UCSD-AML1 (cell line): ENCODE results near the gene CTPS1.

Experiments
- DNase-seq: peaks from one replicate; lab custom pipeline; 2025; ENCODE audit not compliant: unreplicated experiment; lab: John Stamatoyannopoulos, UW

Gene CTPS1

DNA sequence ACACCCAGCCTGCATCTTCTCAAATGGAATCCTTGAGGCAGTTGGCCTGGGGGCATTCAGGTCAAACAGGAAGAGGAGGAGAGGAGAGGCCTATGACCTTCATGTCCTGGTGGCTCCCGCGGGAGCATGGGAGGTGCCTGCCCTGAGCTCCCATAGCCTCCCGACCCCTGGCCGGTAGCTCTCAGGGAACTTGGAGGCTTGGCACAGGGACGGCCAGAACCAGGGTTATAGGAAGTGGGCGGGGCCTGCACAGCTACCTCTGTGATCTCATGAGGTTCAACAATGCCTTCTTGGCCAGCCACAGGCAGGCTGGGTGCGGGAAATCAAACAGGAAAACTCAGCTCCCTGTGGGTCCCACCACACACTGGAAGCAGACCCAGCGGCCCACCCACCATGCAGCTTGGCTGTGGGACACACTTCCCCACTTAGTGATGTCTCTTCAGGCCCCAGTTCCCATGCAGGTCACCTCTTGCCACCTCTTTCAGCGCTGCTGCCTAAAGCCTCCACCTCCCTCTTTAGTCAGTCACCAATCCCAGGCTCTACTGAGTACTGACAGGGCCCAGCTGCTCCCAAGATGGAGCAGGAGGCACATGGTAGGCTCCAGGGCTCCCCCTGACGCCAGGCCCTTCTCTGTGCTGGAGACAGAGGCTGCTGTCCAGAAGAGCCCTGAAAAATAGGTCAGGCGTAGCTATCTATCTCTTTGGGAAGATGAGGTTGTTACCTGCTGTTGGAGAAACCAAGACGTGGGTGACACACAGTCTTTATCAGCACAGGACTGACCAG is 42.2 kb downstream of the CTPS1 start, which contains the start of gene SLFNL1:
TSS of gene SLFNL1 (minus strand) at position 200 of the 783 bp plus-strand sequence. CDS start 1,065 bp downstream, outside the sequence.
- DNase-seq: no peak

DNA sequence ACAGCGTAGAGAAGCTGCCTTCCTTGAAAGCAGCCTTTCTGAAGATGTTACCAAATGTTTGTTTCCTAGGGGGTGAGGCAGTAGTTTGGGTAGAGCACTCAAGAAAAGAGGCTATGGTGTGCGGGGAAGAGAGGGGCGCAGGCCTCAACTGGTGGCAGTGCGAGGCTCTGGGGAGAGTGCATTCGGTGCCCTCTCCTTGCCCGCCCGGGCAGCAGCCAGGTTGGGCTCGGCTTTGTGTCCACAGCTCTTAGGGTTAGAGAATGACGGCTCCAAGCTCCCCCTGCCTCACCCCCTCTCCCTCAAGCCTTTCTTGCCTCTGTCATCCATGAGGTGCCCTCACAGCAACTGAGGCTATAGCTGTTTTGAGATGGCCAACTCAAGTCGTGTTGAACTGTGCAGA is 42.9 kb downstream of the CTPS1 start:
- no peak for DNase-seq

DNA sequence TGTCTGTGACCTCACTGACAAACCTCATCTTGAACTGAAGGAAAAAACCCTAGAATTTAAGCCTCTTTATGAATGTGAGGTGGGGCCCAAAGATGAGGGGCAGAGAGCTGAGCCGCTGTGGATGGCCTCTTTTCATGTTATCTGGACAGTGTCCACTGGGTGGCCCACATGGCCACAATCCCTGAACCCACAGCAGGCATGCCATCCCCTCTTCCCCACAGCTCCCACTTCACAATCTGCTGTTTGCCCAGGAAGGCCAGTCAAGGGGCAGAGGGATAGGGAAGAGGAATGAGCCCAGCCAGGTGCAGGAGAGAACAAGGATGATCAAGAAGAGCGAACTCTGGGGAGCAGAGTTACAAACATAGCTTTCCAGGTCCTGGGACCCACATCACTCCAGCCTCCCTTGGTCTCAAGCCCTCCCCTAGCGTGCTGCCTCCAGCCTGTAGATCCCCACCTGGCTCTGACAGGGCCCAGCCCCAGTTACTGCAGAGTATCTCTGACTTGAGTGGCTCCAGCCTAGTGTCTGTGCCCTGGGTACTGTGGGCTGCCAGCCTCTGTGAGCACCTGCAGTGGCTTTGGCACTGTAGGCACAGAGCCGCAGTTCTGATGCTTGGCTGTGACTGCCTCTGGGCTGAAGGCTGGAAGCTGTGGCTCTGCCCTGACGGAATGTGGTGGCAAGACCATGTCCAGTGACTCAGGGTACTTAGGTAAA is 43.9 kb downstream of the CTPS1 start:
- DNase-seq: no peak

DNA sequence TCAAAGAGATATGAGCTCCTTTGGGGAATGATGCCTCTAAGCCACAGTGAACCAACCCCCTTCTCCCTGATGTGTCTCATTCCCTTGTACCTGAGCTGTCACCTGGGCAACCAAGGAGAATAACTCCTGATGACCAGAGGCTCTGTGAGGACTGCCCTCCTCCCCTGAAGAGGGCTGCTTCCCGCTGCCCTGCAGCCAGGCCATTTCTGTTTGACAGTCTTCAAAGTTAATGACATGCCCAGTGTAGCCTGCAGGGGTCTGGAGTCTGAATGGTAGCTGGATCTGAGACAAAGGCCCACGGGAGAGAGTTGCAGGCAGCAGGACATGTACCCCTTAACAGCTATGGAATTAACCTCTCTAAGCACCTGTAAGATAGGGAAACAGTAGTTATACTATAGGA is 45.5 kb downstream of the CTPS1 start:
- DNase-seq: no peak

DNA sequence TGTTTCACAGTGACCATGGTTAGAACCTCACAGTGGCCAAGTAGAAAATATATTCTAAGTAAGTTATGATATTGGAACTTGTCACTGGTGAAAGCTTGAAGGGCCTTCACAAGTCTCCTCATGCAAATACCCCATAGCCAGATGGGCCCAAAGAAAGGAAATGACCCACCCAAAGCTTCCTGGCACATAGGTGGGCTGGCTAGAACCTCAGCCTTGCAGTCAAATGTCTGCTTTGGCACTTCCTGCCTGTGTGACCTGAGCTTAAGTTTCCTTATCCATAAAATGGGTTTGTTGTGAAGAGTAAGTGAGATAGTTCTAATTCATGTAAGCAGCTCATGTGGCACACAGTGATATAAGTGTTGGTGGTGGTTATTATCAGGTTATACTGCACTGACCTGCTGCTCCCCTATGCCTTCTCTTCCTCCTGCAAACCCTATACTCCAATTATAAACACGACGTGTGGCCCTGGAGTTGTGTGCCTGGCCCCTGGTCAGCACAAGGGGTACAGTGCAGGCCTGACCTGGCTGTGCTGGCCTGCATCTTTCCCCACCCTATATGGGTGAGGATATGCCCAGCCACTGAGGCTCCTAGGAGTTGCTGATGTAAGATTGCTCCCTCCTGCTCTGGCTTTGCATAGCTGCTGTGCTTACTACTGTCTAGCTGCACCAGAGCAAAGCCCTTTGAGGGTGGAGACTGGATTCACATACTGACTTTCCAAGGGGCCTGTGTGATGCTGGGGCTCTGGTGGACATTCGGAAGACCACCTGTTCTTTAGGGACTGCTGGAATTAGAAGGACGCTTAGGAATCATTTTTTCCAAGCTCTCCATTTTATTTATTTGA is 46.7 kb downstream of the CTPS1 start:
- DNase-seq: no peak

DNA sequence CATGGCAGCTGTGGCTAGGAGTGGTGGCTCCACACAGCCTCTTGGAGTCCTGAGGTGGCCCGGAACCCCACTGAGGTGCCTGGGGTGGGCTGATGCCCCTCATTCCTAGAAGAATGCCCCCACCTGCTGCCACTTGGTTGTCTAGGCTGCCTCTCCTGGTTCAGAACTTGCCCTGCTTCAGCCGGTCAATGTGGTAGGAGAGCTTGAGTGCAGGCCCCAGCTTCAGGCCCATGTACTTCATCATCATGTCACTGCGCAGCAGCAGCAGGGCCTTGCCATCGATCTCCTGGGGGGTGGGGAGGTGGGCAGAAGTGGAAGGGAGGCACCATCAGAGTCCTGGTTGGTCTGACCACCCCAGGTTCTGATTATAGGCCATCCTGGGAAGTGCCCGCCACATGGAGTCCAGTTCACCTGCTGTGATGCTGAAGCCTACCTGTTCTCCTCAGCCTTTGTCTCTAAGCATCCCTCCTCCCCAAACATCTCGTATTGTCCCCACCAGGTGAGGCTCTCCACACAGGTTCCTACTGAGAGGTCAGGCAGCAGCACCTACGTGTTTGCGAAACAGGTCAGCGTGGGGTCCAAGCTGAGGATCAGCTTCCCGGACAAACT is 48.6 kb downstream of the CTPS1 start:
- DNase-seq: no peak

DNA sequence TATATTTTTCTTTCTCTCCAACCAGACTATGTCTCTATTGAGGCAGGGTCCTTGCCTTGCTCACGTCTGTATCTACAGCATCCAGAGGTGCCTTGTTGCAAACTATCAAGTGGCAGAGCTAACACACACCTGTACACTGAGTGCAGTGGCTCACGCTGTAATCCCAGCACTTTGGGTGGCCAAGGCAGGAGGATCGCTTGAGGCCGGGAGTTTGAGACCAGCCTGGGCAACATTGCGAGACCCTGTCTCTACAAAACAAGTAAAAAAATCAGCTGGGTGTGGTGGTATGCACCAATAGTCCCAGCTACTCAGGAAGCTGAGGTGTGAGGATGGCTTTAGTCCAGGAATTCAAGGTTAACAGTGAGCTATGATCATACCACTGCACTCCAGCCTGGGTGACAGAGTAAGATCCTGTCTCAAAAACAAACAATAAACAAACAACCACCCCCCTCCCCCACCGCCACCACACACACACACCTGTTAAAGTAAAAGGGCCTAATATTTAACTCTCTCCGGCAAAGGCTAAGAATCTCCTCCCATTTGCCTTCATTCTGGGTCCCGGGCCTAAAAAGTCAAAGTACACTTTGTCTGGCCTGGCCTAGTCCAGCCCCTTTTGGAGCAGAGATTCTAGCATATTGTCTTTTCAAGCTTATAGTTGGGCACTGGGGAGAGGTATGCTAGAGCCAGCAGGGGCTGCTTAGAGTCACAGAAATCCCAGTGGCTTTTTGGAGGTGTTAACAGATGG is 51.5 kb downstream of the CTPS1 start:
- DNase-seq: no peak

DNA sequence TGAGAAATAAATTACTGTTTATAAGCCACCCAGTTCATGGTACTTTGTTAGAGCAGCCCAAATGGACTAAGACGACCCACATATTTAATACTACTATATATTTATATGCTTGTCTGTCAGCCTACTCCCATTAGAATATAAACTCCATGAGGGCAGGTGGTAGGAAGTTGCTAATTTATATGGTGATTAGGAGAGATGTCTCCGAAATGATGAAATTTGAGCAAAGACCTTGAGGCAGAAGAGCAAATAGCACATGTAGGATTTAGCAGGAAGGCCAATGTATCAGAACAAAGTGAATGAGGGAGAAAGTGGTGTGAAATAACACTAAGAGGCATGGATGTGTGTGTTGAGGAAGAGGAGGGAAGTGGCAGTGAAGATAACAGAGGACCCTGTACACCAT is 52.7 kb downstream of the CTPS1 start:
- DNase-seq: no peak

DNA sequence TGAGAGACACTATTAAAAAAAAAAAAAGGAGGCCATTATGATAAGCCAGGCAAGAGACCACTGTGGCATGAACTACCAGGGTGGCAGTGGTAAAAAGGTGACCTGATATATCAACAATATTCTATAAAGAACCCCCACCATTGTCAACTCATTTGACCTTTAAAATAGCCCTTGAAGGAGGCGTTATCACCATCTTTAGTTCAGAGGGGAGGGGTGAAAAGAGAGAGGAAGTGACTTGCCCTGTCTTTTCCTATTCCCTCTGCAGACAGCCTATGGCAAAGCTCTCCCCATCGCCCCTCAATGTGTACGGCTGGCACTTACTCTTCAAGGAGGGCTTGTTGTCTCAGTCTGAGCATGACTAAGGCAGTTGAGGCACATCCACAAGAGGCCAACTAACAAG is 53.8 kb downstream of the CTPS1 start:
- no peak for DNase-seq

DNA sequence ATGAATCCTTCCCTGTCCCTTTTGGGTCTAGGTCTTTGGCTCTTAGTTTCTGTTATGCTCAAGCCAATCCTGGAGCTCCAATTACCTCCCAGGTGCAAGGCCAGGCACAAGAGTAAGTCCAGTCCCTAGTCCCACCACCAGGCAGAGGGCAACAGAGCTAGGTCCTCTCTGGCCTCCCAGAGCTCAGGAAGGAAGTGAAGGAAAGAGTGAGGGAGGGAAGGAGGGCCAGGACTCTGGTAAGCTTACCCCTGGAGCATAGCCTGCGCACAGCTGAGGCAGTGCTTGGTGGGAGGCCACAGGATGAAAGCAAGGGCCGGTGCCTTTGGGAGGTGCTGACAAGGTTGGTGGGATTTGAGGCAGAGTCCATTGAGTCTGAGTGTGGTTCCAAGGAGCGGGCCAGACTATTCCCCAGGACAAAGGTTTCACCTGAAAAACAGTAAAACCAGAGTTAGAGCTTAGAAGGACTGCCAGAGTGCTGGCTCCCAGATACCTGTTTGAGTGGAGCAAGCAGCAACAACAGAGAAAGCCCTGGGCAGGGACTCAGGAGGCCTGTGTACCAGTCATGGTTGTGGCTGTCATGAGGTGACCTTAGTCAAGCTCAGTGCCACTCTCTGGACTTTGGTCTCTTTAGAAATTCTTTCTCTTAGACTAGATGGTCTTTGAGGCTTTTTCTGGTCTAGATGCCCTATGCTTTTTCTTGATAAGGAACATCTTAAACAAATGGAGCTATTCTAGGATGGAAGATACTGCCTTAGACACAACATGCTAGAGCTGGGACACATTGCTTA is 57.8 kb downstream of the CTPS1 start:
- no peak for DNase-seq

DNA sequence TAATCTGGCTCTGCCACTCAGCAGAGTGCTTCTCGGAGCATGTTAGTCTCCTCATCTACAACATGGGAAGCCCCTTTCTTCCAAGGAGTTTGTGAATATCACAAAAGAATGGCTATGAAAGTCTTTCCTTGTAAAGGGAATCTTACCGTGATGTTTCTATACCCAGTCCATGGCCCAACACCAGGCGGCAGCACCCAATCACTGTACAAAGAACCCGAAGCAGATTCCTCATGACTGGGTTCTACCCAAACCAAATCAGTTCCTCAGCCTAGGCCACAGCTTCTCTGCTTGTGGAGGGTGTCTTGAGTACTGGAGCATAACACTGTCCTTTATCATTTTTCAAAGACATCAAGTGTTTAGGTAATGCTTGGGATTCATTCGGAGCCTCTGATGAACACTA is 58.6 kb downstream of the CTPS1 start:
- no peak for DNase-seq

DNA sequence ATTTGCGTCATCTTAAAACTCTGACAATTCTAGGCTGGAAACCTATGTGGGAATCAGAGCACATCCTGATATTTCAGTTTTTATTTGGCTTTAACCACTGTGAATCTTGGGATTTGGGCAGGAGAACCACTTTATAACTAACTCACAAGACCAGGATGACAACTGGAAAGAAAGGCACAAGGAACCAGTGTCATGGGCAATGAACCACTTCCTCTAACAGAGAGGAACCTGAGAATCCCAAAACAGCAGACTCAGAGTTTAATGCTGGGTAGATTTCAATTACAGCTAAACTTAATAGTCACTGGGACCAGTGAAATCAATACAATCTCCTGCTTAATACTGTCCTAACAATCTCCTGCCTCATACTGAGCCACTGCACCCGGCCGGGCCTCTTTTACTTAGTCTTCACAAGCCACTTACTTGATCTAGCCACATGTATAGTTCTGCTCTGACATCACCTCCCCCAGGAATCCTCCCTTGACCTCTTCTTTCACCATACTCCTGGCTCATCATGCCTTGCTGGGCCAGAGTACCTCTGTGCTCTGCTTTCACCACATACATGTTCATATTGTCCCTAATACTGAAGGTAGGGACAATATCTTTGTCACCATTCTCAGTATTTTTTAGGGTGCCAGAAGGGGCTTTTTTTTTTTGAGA is 62.2 kb downstream of the CTPS1 start:
- no peak for DNase-seq

DNA sequence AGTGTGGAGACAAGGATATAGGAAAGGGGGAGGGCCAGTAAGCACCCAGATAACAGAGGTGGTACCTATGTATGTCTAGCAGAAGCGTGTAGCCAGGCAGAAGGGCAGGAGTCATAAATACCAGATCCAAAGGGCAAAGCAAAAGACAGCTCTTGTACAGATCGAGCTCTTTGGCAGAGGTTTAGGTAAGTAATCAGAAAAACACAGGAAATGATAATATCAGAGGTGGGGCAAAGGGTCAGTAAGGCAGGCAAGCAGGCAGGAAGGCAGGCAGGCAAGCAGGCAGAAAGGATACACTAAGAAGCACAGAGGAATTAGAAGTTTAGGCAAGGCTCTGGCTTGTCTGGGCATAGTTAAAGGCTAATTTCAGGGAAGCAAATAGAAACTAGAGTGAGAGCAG is 64.7 kb downstream of the CTPS1 start:
- no peak for DNase-seq

DNA sequence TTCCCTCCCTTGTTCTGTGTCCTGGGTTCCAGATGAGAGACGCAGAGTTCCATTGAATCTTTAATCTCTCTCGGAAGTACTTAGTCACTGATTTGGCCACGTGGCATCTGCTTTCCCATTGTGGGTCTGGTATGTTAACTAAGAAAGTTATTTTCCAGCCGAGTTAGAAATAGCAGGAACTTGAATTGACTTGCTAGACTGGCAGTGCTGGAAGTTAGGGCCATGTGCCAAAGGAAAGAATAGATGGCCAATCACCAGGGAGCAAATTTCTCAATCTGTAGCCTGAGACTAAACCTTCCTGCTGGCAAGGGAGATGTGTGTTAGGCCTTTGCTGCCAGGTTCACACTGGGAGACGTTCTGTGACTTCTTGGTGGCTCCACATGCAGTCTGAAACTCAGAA is 66.2 kb downstream of the CTPS1 start:
- DNase-seq: no peak

DNA sequence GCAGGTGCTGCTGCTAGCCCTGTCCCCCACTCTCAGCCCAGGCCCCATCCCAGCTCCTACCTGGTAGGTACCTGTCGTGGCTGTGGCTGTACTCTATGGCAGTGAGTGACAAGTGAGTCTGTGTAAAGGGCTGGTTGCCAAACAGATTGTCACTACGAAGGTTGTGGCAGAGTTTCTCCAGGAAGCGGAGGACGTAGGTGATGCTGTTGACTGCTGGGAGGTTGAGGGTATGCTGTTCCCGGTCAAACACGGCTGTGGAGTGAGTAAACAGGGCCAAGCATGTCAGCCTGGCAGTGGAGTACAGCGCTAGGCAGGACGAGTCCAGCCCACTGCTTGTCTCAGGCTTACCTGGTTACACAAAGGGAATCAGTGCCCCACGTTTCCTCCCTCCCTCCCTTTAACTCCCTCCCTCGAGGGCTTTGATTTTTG is 66.9 kb downstream of the CTPS1 start:
- no peak for DNase-seq

DNA sequence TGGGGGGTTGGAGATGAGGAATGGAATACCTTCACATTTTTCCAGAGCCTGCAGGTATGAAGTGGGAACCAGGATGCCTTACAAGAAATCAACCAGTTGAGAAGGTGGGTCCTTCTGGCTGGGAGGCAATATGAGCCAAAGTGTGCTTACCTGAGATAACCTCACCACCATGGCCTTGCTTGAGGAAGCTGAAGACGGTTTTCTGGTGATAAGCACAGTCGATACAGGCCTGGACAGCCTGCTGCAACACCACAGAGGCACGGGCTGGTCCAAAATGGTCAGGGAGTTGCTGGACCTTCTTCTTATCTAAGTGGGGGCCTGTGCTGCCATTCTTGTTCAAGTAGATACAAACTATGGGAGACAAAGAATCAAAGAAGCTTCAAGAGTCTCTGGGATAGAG is 69.0 kb downstream of the CTPS1 start:
- no peak for DNase-seq

DNA sequence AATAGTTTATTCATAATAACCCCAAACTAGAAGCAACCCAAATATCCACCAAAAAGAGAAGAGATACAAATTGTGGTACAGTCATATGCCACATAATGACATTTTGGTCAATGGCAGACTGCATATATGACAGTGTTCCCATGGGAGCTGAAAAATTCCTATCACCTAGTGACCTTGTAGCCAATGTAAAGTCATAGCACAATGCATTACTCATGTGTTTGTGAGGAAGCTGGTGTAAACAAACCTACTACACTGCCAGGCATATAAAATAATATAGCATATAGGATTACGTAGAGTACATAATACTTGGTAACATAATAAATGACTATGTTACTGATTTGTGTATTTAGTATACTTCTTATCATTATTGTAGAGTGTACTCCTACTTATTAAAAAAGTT is 71.5 kb downstream of the CTPS1 start:
- no peak for DNase-seq

DNA sequence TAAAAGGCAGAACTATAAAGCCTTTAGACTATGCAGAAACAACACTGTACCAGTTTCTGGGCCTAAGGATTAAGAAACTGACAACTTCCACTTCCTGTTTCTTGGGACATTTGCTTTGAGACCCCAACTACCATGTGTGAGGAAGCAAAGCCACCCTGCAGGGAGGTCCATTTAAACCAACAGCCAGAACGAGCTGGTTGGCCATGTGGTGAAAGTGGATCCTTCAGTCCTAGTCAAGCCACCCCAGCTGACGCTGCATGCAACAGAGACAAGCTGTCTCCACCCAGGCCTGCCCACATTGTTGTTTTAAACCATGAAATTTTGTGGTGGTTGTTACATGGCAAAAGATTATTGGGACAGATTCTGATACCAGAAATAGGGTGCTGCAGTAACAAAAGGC is 73.8 kb downstream of the CTPS1 start:
- no peak for DNase-seq

DNA sequence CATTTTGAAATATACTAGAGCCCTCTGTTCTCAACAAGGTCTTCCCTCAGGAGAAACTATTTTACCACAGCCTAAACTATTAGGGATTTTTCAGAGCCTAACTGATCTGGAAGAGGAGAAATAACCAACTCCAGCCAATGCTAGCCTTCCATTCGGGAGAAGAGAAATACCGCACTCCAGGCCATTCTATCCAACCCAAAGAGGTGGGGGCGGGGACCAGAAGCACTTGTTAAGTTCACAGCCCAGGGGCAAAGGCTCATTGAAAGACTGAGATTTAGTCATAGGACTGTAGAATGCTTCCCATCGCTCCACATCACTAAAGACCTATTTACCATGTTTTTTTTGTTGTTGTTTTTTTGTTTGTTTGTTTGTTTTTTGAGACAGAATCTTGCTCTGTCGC is 77.4 kb downstream of the CTPS1 start:
- DNase-seq: no peak
